GM12878 (cell line): Measurements from ENCODE around the gene AIG1. TPM values are rescaled to one million over a fixed set of nuclear protein-coding genes. Genes with fewer than 3 reads are reported as not detected.
A peak's percentile ranks its signal among the peaks of the same experiment; 100 is the strongest.

Source experiments
- ATAC-seq: fragments of 200-7000 bp; cut with Tn5 transposase; 3 replicates; pipeline ENCODE4 v1.9.1; 2020; ENCODE audit warnings: mild to moderate bottlenecking, moderate library complexity
- BruUV-seq: library from RNA; stranded (reverse); fragments of 400-500 nt; replicated peaks from 2 replicates; lab custom pipeline; 2021; lab: Mats Ljungman, UMichigan
- CTCF ChIA-PET: fragments of 300-600 bp; sonication (Branson Sonifier 250); formaldehyde crosslinking; extraction: SDS; loops from one replicate; lab custom pipeline; 2021; ENCODE audit warnings: inconsistent platforms; lab: Yijun Ruan, JAX
- POLR2A ChIA-PET: fragments of 350-600 bp; formaldehyde crosslinking; extraction: SDS; loops from one replicate; lab custom pipeline; 2021; ENCODE audit warnings: inconsistent platforms; lab: Charles Lee
- RAD21 ChIA-PET: fragments of 300-600 bp; sonication (Branson Sonifier 250); formaldehyde crosslinking; loops from one replicate; lab custom pipeline; 2023; ENCODE audit warnings: antibody characterized with exemption; ENCODE audit not compliant: unreplicated experiment; lab: Charles Lee
- SMC1A ChIA-PET: fragments of 300-600 bp; sonication (Branson Sonifier 250); formaldehyde crosslinking; loops from one replicate; lab custom pipeline; 2023; ENCODE audit not compliant: unreplicated experiment, uncharacterized antibody; lab: Charles Lee
- DNase-seq: peaks from one replicate; pipeline ENCODE4 v3.0.0-alpha.2; 2011; ENCODE audit warnings: low read depth, low spot score
- FAIRE-seq: peaks from 3 replicates; lab custom pipeline; 2011; peaks lifted over from hg19 to GRCh38; lab: Jason Lieb, UNC
- H2AFZ ChIP-seq: 2 replicates; pipeline ENCODE4 v1.6.0; 2011; ENCODE audit warnings: low read depth, low read length, control low read depth; ENCODE audit not compliant: control insufficient read depth
- H3K27ac ChIP-seq: 2 replicates; pipeline ENCODE4 v1.5.1; 2011; ENCODE audit warnings: control low read depth; ENCODE audit not compliant: control insufficient read depth, insufficient read depth
- H3K27me3 ChIP-seq, 2 experiments: replicated peaks in 1 of 2; 2 replicates each; pipeline versions ENCODE4 v1.6.0 to v1.6.1; 2011; ENCODE audit warnings: low read length in 1 of 2; ENCODE audit not compliant: control insufficient read depth in 2 of 2, insufficient read depth in 2 of 2
- H3K36me3 ChIP-seq, 2 experiments: 2 replicates each; pipeline ENCODE4 v1.5.1; 2011; ENCODE audit warnings: low read length in 1 of 2; ENCODE audit not compliant: control insufficient read depth in 2 of 2, insufficient read depth in 2 of 2
- H3K4me1 ChIP-seq: 2 replicates; pipeline ENCODE4 v1.6.1; 2011; ENCODE audit warnings: mild to moderate bottlenecking, low read length, moderate library complexity, mixed read lengths; ENCODE audit not compliant: control insufficient read depth, insufficient read depth
- H3K4me2 ChIP-seq: 2 replicates; pipeline ENCODE4 v1.6.0; 2011; ENCODE audit warnings: control low read depth; ENCODE audit not compliant: control insufficient read depth, insufficient read depth
- H3K4me3 ChIP-seq: fragments of 200-600 bp; sonication (generic); 2 replicates; pipeline ENCODE4 v1.5.1; 2016
- H3K79me2 ChIP-seq: 2 replicates; pipeline ENCODE4 v1.6.0; 2011; ENCODE audit warnings: low read length; ENCODE audit not compliant: control insufficient read depth, insufficient read depth
- H3K9ac ChIP-seq: 2 replicates; pipeline ENCODE4 v1.8.0; 2011; ENCODE audit warnings: low read length, control low read depth, mixed read lengths; ENCODE audit not compliant: control insufficient read depth, insufficient read depth
- H3K9me3 ChIP-seq: replicated peaks from 3 replicates; pipeline ENCODE4 v1.5.1; 2011; ENCODE audit warnings: mild to moderate bottlenecking, low read length; ENCODE audit not compliant: control insufficient read depth, insufficient read depth
- H4K20me1 ChIP-seq: 2 replicates; pipeline ENCODE4 v1.6.0; 2011; ENCODE audit not compliant: control insufficient read depth, insufficient read depth
- ATF2 ChIP-seq: IDR thresholded peaks from 2 replicates; pipeline ENCODE4 v1.6.1; 2012; ENCODE audit warnings: low read length, inconsistent platforms
- ATF7 ChIP-seq: fragments of 450-650 bp; IDR thresholded peaks from 2 replicates; pipeline ENCODE4 v1.6.1; 2016; ENCODE audit warnings: low read depth, mild to moderate bottlenecking
- BCL3 ChIP-seq: IDR thresholded peaks from 2 replicates; pipeline ENCODE4 v1.6.1; 2011; ENCODE audit warnings: borderline replicate concordance, low read depth, mild to moderate bottlenecking, moderate library complexity, low read length; ENCODE audit not compliant: insufficient read depth, poor library complexity, severe bottlenecking
- CBFB ChIP-seq: IDR thresholded peaks from 2 replicates; pipeline ENCODE4 v1.6.1; 2016; ENCODE audit warnings: antibody characterized with exemption, low read depth
- CBX5 ChIP-seq: sonication (generic); IDR thresholded peaks from 2 replicates; pipeline ENCODE4 v1.6.1; 2016; ENCODE audit warnings: low read depth, moderate library complexity, mild to moderate bottlenecking, inconsistent platforms
- EP300 ChIP-seq, 2 experiments: fragments of 150-350 bp in 1 of 2; IDR thresholded peaks; 2 replicates each; pipeline ENCODE4 v1.6.1; 2011 to 2012; ENCODE audit warnings: low read depth in 2 of 2, low read length in 2 of 2, borderline replicate concordance in 1 of 2, improper control_type of control experiment in 1 of 2, inconsistent platforms in 1 of 2; ENCODE audit not compliant: control insufficient read depth in 1 of 2
- HDGF ChIP-seq: fragments of 450-650 bp; IDR thresholded peaks from 2 replicates; pipeline ENCODE4 v1.6.1; 2016; ENCODE audit warnings: antibody characterized with exemption
- IRF4 ChIP-seq: IDR thresholded peaks from 2 replicates; pipeline ENCODE4 v1.6.1; 2011; ENCODE audit warnings: low read depth, low read length
- NFIC ChIP-seq: IDR thresholded peaks from 2 replicates; pipeline ENCODE4 v1.6.1; 2012; ENCODE audit warnings: low read depth, mild to moderate bottlenecking, inconsistent platforms, low read length, moderate library complexity
- POLR2A ChIP-seq: IDR thresholded peaks from 2 replicates; pipeline ENCODE4 v1.6.1; 2011; ENCODE audit warnings: low read depth, mild to moderate bottlenecking, low read length
- RAD21 ChIP-seq: IDR thresholded peaks from 2 replicates; pipeline ENCODE4 v1.6.1; 2011; ENCODE audit warnings: mild to moderate bottlenecking, low read depth, low read length, moderate library complexity; ENCODE audit not compliant: insufficient read depth
- RAD51 ChIP-seq: fragments of 450-650 bp; IDR thresholded peaks from 2 replicates; pipeline ENCODE4 v1.6.1; 2016; ENCODE audit warnings: moderate library complexity, mild to moderate bottlenecking, inconsistent platforms
- RELB ChIP-seq: fragments of 450-650 bp; IDR thresholded peaks from 2 replicates; pipeline ENCODE4 v1.6.1; 2017; ENCODE audit warnings: low read depth, mild to moderate bottlenecking, moderate library complexity
- RUNX3 ChIP-seq: IDR thresholded peaks from 2 replicates; pipeline ENCODE4 v1.6.1; 2012; ENCODE audit warnings: low read length, inconsistent platforms
- SREBF1 ChIP-seq: IDR thresholded peaks from 2 replicates; pipeline ENCODE4 v1.6.1; 2012; ENCODE audit warnings: mild to moderate bottlenecking, low read length
- STAT1 ChIP-seq: fragments of 450-650 bp; conservative IDR thresholded peaks from 2 replicates; pipeline ENCODE4 v1.6.1; 2014; ENCODE audit warnings: antibody characterized with exemption, mild to moderate bottlenecking
- YY1 ChIP-seq: IDR thresholded peaks from 2 replicates; pipeline ENCODE4 v1.6.1; 2011; ENCODE audit warnings: low read depth, mild to moderate bottlenecking, low read length
- ZBED1 ChIP-seq: IDR thresholded peaks from 2 replicates; pipeline ENCODE4 v1.6.1; 2016; ENCODE audit warnings: borderline replicate concordance
- WGBS: methylation state at CpG from one replicate; pipeline ENCODE4 v1.1.6; 2016; ENCODE audit warnings: low lambda C conversion rate; ENCODE audit not compliant: insufficient replicate concordance, insufficient coverage; ENCODE audit errors: missing lambda C conversion rate; 5-methylcytosine and 5-hydroxymethylcytosine counted together
- in situ Hi-C: fragments of 300-500 bp; cut with MboI; formaldehyde crosslinking; loops from 9 replicates; pipeline ENCODE4 v1.14.3; 2018; ENCODE audit warnings: mixed read lengths
- intact Hi-C: fragments of 100-400 bp; cut with micrococcal nuclease; formaldehyde crosslinking; loops from one replicate; pipeline ENCODE4 v1.14.2; 2022; ENCODE audit not compliant: unreplicated experiment
- polyA plus RNA-seq, 11 experiments: library from polyadenylated mRNA; depleted of rRNA in 4 of 11; unstranded in 6 of 11; stranded (reverse) in 5 of 11; fragments of >200 nt; fragmentation: Nextera tagmentation in 4 of 11; fragmentation: Illumina TruSeq in 1 of 11; extraction: Ambion mirVana in 4 of 11; extraction: Trizol in 1 of 11; gene quantifications; 1 replicate in 1 of 11; 2 replicates in 10 of 11; pipeline versions ENCODE4 v1.2.1 to v1.2.3, GENCODE V29; 2011 to 2016; ENCODE audit warnings: inconsistent platforms in 2 of 11, missing spikeins in 2 of 11, low read depth in 1 of 11
- total RNA-seq, 4 experiments: library from RNA; depleted of rRNA in 3 of 4; stranded (reverse); fragments of >200 nt in 3 of 4; fragmentation: Illumina TruSeq in 1 of 4; extraction: Trizol in 1 of 4; gene quantifications; 2 replicates each; pipeline versions ENCODE4 v1.2.1 to v1.2.3, GENCODE V29; 2013 to 2021

The AIG1 gene
- total and polyA plus RNA-seq, 10 of the 15 experiments (the other 5 are each of a cell fraction or from before 2014, with no cell fraction given), result 27.0 to 74.5 (median 36.4) TPM

GRCh38 chr6:143015300-143015706 is 45.4 kb upstream of the AIG1 start:
- ATAC-seq, result peak; percentile 86
- POLR2A ChIA-PET, result no interaction called here
- peaks cover 6% of the 10 kb centered on the region for H3K9me3 ChIP-seq
- no TSS peak for BruUV-seq
- RAD21 ChIA-PET, result no interaction called here
- H3K27me3 ChIP-seq, result no peaks in the 10 kb centered on the region
- TF ChIP-seq RUNX3, result peak; percentile 62
- 0 out of 2 replicates have a peak, but pooled peaks have one; percentile 12 for TF ChIP-seq IRF4
- TF ChIP-seq CBX5, result peak; percentile 49; the same call in 1 of the 2 replicates
- TF ChIP-seq CBFB, result 0 out of 2 replicates have a peak, but pooled peaks have one; percentile 28
- TF ChIP-seq RAD21, result peak; percentile 17; the same call in 1 of the 2 replicates
- TF ChIP-seq BCL3, result peak; percentile 32
- TF ChIP-seq STAT1, result no peak
- no peak for TF ChIP-seq RAD51
- 0 out of 4 replicates have a peak, but pooled peaks of 1 of the 2 experiments have one; percentile 8 for TF ChIP-seq EP300 (IDR thresholded peaks at IDR 0.05; ENCODE audit: borderline replicate concordance in 1 of 2, control insufficient read depth in 1 of 2, low read depth in 2 of 2, low read length in 2 of 2)
- peak; percentile 37; the same call in 1 of the 2 replicates for TF ChIP-seq ATF7
- peak; percentile 23; the same call in 1 of the 2 replicates for TF ChIP-seq RELB
- TF ChIP-seq HDGF, result no peak
- peak; percentile 44; the same call in 1 of the 2 replicates for TF ChIP-seq YY1
- TF ChIP-seq NFIC, result peak; percentile 22; the same call in 1 of the 2 replicates
- TF ChIP-seq POLR2A, result no peak
- no peak for TF ChIP-seq SREBF1
- peak; percentile 62 for TF ChIP-seq ATF2
- peak; percentile 72; the same call in 1 of the 2 replicates for TF ChIP-seq ZBED1
- TF ChIP-seq, all 136 proteins: peak for 13
- intact Hi-C loops, result loop anchor here (2.0 kb wide), 1 partner anchor 69 kb away; no protein-coding TSS in a partner anchor
- in situ Hi-C loops, result no loop called here
- DNase-seq (peak; percentile 32), FAIRE-seq (peak; percentile 56)
- CTCF ChIA-PET, result no interaction called here
- Histone ChIP-seq H3K27ac (no peak overlapping the region), H4K20me1 (no peaks in the 10 kb centered on the region), H3K36me3 (no peaks in the 10 kb centered on the region), H3K9ac (no peak overlapping the region), H3K4me1 (0 out of 2 replicates have a peak, but pooled peaks cover 3% of the 10 kb centered on the region), H3K4me2 (no peak overlapping the region), H3K4me3 (no peak overlapping the region), H2AFZ (no peak overlapping the region; the same call in 1 of the 2 replicates), H3K79me2 (no peaks in the 10 kb centered on the region)
- SMC1A ChIA-PET, result interaction anchor here (0.6 to 0.7 kb wide), 2 partner anchors 10 to 401 kb away, joined by 3 read pairs; no protein-coding TSS in a partner anchor
- 24% methylated on average over 4 of the region's 4 CpGs for WGBS
